Panc1 (cell line): ENCODE results near the gene SLC26A11. TPM values are rescaled to one million over a fixed set of nuclear protein-coding genes. Genes with fewer than 3 reads are reported as not detected.

Experiments
- ATAC-seq: fragments of 200-7000 bp; cut with Tn5 transposase; 2 replicates; pipeline ENCODE4 v1.9.1; 2020; ENCODE audit warnings: mild to moderate bottlenecking, moderate library complexity
- BruUV-seq: library from RNA; stranded (reverse); fragments of 400-500 nt; replicated peaks from 2 replicates; lab custom pipeline; 2021; lab: Mats Ljungman, UMichigan
- CTCF ChIA-PET: fragments of 300-600 bp; sonication (Branson Sonifier 250); formaldehyde crosslinking; loops from one replicate; lab custom pipeline; 2022; ENCODE audit warnings: antibody characterized with exemption; lab: Charles Lee
- POLR2A ChIA-PET: fragments of 300-600 bp; sonication (Branson Sonifier 250); formaldehyde crosslinking; loops from one replicate; lab custom pipeline; 2022; ENCODE audit warnings: antibody characterized with exemption; lab: Charles Lee
- DNase-seq: peaks from one replicate; pipeline ENCODE4 v3.0.0-alpha.2; 2010; ENCODE audit warnings: low read depth, low spot score
- H3K27ac ChIP-seq: 2 replicates; pipeline ENCODE4 v1.5.1; 2011; ENCODE audit warnings: mild to moderate bottlenecking, low read length, inconsistent platforms
- H3K27me3 ChIP-seq: fragments of 200-500 bp; sonication (Bioruptor generic); 2 replicates; pipeline ENCODE4 v1.6.0; 2014; ENCODE audit warnings: low read length, inconsistent platforms; ENCODE audit not compliant: control insufficient read depth, insufficient read depth
- H3K36me3 ChIP-seq: fragments of 200-500 bp; sonication (Bioruptor generic); 2 replicates; pipeline ENCODE4 v1.5.1; 2014; ENCODE audit warnings: inconsistent platforms, mild to moderate bottlenecking, low read length, moderate library complexity; ENCODE audit not compliant: control insufficient read depth, insufficient read depth
- H3K4me1 ChIP-seq: 2 replicates; pipeline ENCODE4 v1.5.1; 2011; ENCODE audit warnings: inconsistent platforms, mild to moderate bottlenecking, low read length, moderate library complexity; ENCODE audit not compliant: control insufficient read depth, insufficient read depth
- H3K4me3 ChIP-seq, 2 experiments: 2 replicates each; pipeline ENCODE4 v1.5.1; 2011 to 2012; ENCODE audit warnings: low read depth in 2 of 2, low read length in 2 of 2, mild to moderate bottlenecking in 2 of 2, inconsistent platforms in 1 of 2, moderate library complexity in 1 of 2
- H3K9me3 ChIP-seq: fragments of 200-500 bp; sonication (Bioruptor generic); 2 replicates; pipeline ENCODE4 v1.5.1; 2014; ENCODE audit warnings: low read depth, mild to moderate bottlenecking, inconsistent platforms, low read length, moderate library complexity; ENCODE audit not compliant: control insufficient read depth, insufficient read depth
- CTCF ChIP-seq: fragments of 450-650 bp; IDR thresholded peaks from 2 replicates; pipeline ENCODE4 v1.5.1; 2017; ENCODE audit warnings: mild to moderate bottlenecking
- POLR2AphosphoS5 ChIP-seq: IDR thresholded peaks from 2 replicates; pipeline ENCODE4 v1.6.1; 2012; ENCODE audit warnings: mild to moderate bottlenecking, low read depth, low read length, moderate library complexity
- REST ChIP-seq, 2 experiments: IDR thresholded peaks; 2 replicates each; pipeline ENCODE4 v1.6.1; 2011 to 2012; ENCODE audit warnings: low read depth in 2 of 2, control low read depth in 1 of 2, low read length in 1 of 2, mild to moderate bottlenecking in 1 of 2, moderate library complexity in 1 of 2; ENCODE audit not compliant: insufficient read depth in 1 of 2
- SIN3A ChIP-seq: IDR thresholded peaks from 2 replicates; pipeline ENCODE4 v1.6.1; 2012; ENCODE audit warnings: low read depth, mild to moderate bottlenecking, low read length, moderate library complexity, borderline replicate concordance; ENCODE audit not compliant: insufficient read depth
- TCF7L2 ChIP-seq: IDR thresholded peaks from 2 replicates; pipeline ENCODE4 v1.6.1; 2011; ENCODE audit warnings: mild to moderate bottlenecking, low read depth, low read length, inconsistent platforms
- in situ Hi-C: cut with HindIII; loops from 2 replicates; pipeline ENCODE4 v1.10.0; 2016; ENCODE audit warnings: low sequenced_read_pairs, low pct_unique_long_range_greater_than_20kb
- intact Hi-C: fragments of 100-400 bp; cut with micrococcal nuclease; formaldehyde crosslinking; loops from one replicate; pipeline ENCODE4 v1.10.0; 2022; ENCODE audit not compliant: unreplicated experiment
- total RNA-seq: library from RNA; stranded (reverse); gene quantifications from one replicate; pipeline ENCODE4 v1.2.1, GENCODE V29; 2021; ENCODE audit not compliant: unreplicated experiment

SLC26A11 gene
- total RNA-seq, 1 experiment from 2014 or later, result 30.9 TPM

GRCh38 chr17:80213643-80213975, 6.6 kb upstream of the SLC26A11 start:
- intact Hi-C loops, result no loop called here
- H3K9me3 ChIP-seq, result no peaks in the 10 kb centered on the region
- no TSS peak for BruUV-seq
- DNase-seq (no peak), ATAC-seq (no peak)
- no peaks in the 10 kb centered on the region; the same call in none of the 2 replicates for H3K36me3 ChIP-seq
- CTCF ChIA-PET, result no interaction called here
- H3K4me1 ChIP-seq, result no peaks in the 10 kb centered on the region
- H3K27ac ChIP-seq, result no peak overlapping the region
- in situ Hi-C loops, result no loop called here
- POLR2A ChIA-PET, result no interaction called here
- no peak for TF ChIP-seq SIN3A
- TF ChIP-seq TCF7L2, result no peak
- no peak for TF ChIP-seq POLR2AphosphoS5
- no peak for TF ChIP-seq REST (IDR thresholded peaks at IDR 0.05; ENCODE audit: insufficient read depth in 1 of 2, low read depth in 2 of 2, low read length in 1 of 2)
- TF ChIP-seq CTCF, result no peak
- no peak overlapping the region for H3K4me3 ChIP-seq
- no peaks in the 10 kb centered on the region for H3K27me3 ChIP-seq

DNA sequence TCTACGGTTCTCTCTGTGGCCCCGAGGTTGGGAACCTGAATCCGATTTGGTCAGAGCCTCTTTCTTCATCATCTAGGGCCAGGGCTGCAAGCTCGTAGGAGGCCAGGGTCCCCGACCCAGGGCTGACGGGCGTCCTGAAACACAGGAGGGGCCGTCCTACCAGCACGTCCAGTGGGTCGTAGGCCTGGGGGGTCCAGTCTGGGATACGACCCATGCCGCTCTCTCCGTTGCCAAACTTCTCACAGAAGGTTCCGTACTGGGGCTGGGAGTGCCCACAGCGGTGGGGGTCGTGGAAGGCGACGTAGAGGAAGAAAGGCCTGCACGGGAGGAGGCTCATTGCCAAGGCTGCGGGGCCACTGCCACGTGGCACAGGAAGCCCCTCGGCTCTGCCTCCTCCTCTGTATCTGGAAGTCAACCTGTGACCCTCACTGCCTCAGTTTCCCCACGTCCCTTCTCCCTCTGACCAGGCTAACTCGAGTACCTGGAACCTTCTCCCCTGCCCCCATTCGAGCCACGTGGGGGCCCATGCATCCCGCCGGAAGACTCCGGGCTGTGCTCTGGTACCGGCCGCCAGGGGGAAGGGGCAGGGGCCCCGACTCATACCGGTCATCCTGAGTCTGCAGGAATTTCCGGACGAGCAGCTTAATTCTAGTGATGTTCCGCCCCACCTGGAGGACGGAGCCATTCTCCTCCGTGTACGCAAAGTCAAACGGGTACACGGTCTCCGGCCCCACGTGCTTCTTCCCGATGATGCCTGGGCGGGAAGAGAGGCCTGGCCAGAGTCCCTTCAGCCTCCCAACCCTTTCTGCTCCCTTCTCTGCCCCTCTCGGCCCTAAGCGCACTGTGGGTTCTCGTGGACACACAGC, 6.0 kb upstream of the SLC26A11 start:
- no peak for TF ChIP-seq POLR2AphosphoS5
- no peak for TF ChIP-seq TCF7L2
- no peak for TF ChIP-seq CTCF
- no peak for TF ChIP-seq SIN3A
- no peak for TF ChIP-seq REST (IDR thresholded peaks at IDR 0.05; ENCODE audit: insufficient read depth in 1 of 2, low read depth in 2 of 2, low read length in 1 of 2)
- intact Hi-C loops (no loop called here), in situ Hi-C loops (no loop called here)
- Histone ChIP-seq H3K4me1 (peaks cover 5% of the 10 kb centered on the region), H3K36me3 (no peaks in the 10 kb centered on the region; the same call in none of the 2 replicates), H3K27ac (no peak overlapping the region), H3K27me3 (no peaks in the 10 kb centered on the region), H3K9me3 (no peaks in the 10 kb centered on the region), H3K4me3 (no peak overlapping the region)
- ChIA-PET CTCF (no interaction called here), POLR2A (no interaction called here)
- ATAC-seq (no peak), DNase-seq (no peak)
- BruUV-seq, result no TSS peak
